ENCODE measurements around the gene AHNAK. TPM values are rescaled to one million over a fixed set of nuclear protein-coding genes. Genes with fewer than 3 reads are reported as not detected.

The AHNAK gene
- total RNA-seq, 1 donor from 2014 or later, result 105 TPM

- Mint-ChIP-seq H3K4me3 (ENCODE audit: low read depth) (no peak overlapping the region), H3K4me1 (ENCODE audit: low read depth) (no peaks in the 10 kb centered on the region), H3K27me3 (ENCODE audit: low read depth) (peaks cover 2% of the 10 kb centered on the region), H3K9me3 (no peaks in the 10 kb centered on the region), H3K36me3 (ENCODE audit: low read depth) (peaks cover 34% of the 10 kb centered on the region), H3K27ac (no peak overlapping the region)
- intact Hi-C loops (cut with micrococcal nuclease), result no loop called here
- no peak for DNase-seq (ENCODE audit: low spot score)
Measured at GRCh38 chr11:62514151-62514550, 32.5 kb downstream of the AHNAK start.

- Mint-ChIP-seq H3K27me3 (ENCODE audit: low read depth) (peaks cover 3% of the 10 kb centered on the region), H3K4me3 (ENCODE audit: low read depth) (no peak overlapping the region), H3K36me3 (ENCODE audit: low read depth) (peaks cover 32% of the 10 kb centered on the region), H3K27ac (no peak overlapping the region), H3K4me1 (ENCODE audit: low read depth) (peaks cover under 1% of the 10 kb centered on the region), H3K9me3 (no peaks in the 10 kb centered on the region)
- intact Hi-C loops (cut with micrococcal nuclease), result no loop called here
- DNase-seq (ENCODE audit: low spot score), result no peak
Measured at GRCh38 chr11:62513626-62514025, 33.0 kb downstream of the AHNAK start.

GRCh38 chr11:62512961-62513360 is 33.6 kb downstream of the AHNAK start:
- Mint-ChIP-seq H3K27ac (no peak overlapping the region), H3K27me3 (ENCODE audit: low read depth) (peaks cover 4% of the 10 kb centered on the region), H3K36me3 (ENCODE audit: low read depth) (peaks cover 25% of the 10 kb centered on the region), H3K9me3 (no peaks in the 10 kb centered on the region), H3K4me1 (ENCODE audit: low read depth) (peaks cover 2% of the 10 kb centered on the region), H3K4me3 (ENCODE audit: low read depth) (no peak overlapping the region)
- intact Hi-C loops (cut with micrococcal nuclease), result no loop called here
- no peak for DNase-seq (ENCODE audit: low spot score)

GRCh38 chr11:62508336-62509058 is 38.1 kb downstream of the AHNAK start:
- H3K27ac Mint-ChIP-seq, result no peak overlapping the region
- H3K4me3 Mint-ChIP-seq (ENCODE audit: low read depth), result no peak overlapping the region
- no peaks in the 10 kb centered on the region for H3K36me3 Mint-ChIP-seq (ENCODE audit: low read depth)
- DNase-seq (ENCODE audit: low spot score), result no peak
- peaks cover 2% of the 10 kb centered on the region for H3K4me1 Mint-ChIP-seq (ENCODE audit: low read depth)
- H3K9me3 Mint-ChIP-seq, result no peaks in the 10 kb centered on the region
- peaks cover 16% of the 10 kb centered on the region for H3K27me3 Mint-ChIP-seq (ENCODE audit: low read depth)
- intact Hi-C loops (cut with micrococcal nuclease), result loop anchor here (5.0 kb wide), 1 partner anchor 49 kb away; no protein-coding TSS in a partner anchor

GRCh38 chr11:62507125-62507422 is 39.5 kb downstream of the AHNAK start:
- H3K4me3 Mint-ChIP-seq (ENCODE audit: low read depth), result no peak overlapping the region
- H3K27me3 Mint-ChIP-seq (ENCODE audit: low read depth), result peaks cover 21% of the 10 kb centered on the region
- H3K27ac Mint-ChIP-seq, result no peak overlapping the region
- intact Hi-C loops (cut with micrococcal nuclease), result loop anchor here (5.0 kb wide), 1 partner anchor 50 kb away; no protein-coding TSS in a partner anchor
- peaks cover 7% of the 10 kb centered on the region for H3K4me1 Mint-ChIP-seq (ENCODE audit: low read depth)
- no peaks in the 10 kb centered on the region for H3K9me3 Mint-ChIP-seq
- DNase-seq (ENCODE audit: low spot score), result no peak
- no peaks in the 10 kb centered on the region for H3K36me3 Mint-ChIP-seq (ENCODE audit: low read depth)

GRCh38 chr11:62506413-62507124 is 40.0 kb downstream of the AHNAK start:
- Mint-ChIP-seq H3K27me3 (ENCODE audit: low read depth) (peaks cover 26% of the 10 kb centered on the region), H3K9me3 (no peaks in the 10 kb centered on the region), H3K4me1 (ENCODE audit: low read depth) (peaks cover 8% of the 10 kb centered on the region), H3K36me3 (ENCODE audit: low read depth) (no peaks in the 10 kb centered on the region), H3K27ac (no peak overlapping the region), H3K4me3 (ENCODE audit: low read depth) (no peak overlapping the region)
- intact Hi-C loops (cut with micrococcal nuclease), result loop anchor here (5.0 kb wide), 1 partner anchor 51 kb away; no protein-coding TSS in a partner anchor
- no peak for DNase-seq (ENCODE audit: low spot score)

GRCh38 chr11:62505440-62506091 is 41.0 kb downstream of the AHNAK start:
- Mint-ChIP-seq H3K36me3 (ENCODE audit: low read depth) (no peaks in the 10 kb centered on the region), H3K4me3 (ENCODE audit: low read depth) (no peak overlapping the region), H3K27ac (no peak overlapping the region), H3K4me1 (ENCODE audit: low read depth) (peaks cover 8% of the 10 kb centered on the region), H3K27me3 (ENCODE audit: low read depth) (peaks cover 31% of the 10 kb centered on the region), H3K9me3 (no peaks in the 10 kb centered on the region)
- no peak for DNase-seq (ENCODE audit: low spot score)
- intact Hi-C loops (cut with micrococcal nuclease), result loop anchor here (5.0 kb wide), 1 partner anchor 52 kb away; no protein-coding TSS in a partner anchor

- no peaks in the 10 kb centered on the region for H3K9me3 Mint-ChIP-seq
Measured at GRCh38 chr11:62505059-62505439, 41.6 kb downstream of the AHNAK start.

GRCh38 chr11:62504158-62504973 is 42.2 kb downstream of the AHNAK start:
- Mint-ChIP-seq H3K36me3 (ENCODE audit: low read depth) (no peaks in the 10 kb centered on the region), H3K4me3 (ENCODE audit: low read depth) (no peak overlapping the region), H3K9me3 (no peaks in the 10 kb centered on the region), H3K27me3 (ENCODE audit: low read depth) (peaks cover 34% of the 10 kb centered on the region), H3K27ac (no peak overlapping the region), H3K4me1 (ENCODE audit: low read depth) (peaks cover 8% of the 10 kb centered on the region)
- intact Hi-C loops (cut with micrococcal nuclease), result no loop called here
- DNase-seq (ENCODE audit: low spot score), result no peak

More at GRCh38 chr11:62505059-62505439, 41.6 kb downstream of the AHNAK start:
- Mint-ChIP-seq H3K4me1 (ENCODE audit: low read depth) (peaks cover 8% of the 10 kb centered on the region), H3K4me3 (ENCODE audit: low read depth) (no peak overlapping the region), H3K36me3 (ENCODE audit: low read depth) (no peaks in the 10 kb centered on the region), H3K27me3 (ENCODE audit: low read depth) (peaks cover 33% of the 10 kb centered on the region), H3K27ac (no peak overlapping the region)
- intact Hi-C loops (cut with micrococcal nuclease), result loop anchor here (5.0 kb wide), 1 partner anchor 52 kb away; no protein-coding TSS in a partner anchor
- DNase-seq (ENCODE audit: low spot score), result no peak

- peaks cover 30% of the 10 kb centered on the region for H3K27me3 Mint-ChIP-seq (ENCODE audit: low read depth)
- no peak overlapping the region for H3K27ac Mint-ChIP-seq
- H3K36me3 Mint-ChIP-seq (ENCODE audit: low read depth), result no peaks in the 10 kb centered on the region
- no peak for DNase-seq (ENCODE audit: low spot score)
- peaks cover 6% of the 10 kb centered on the region for H3K4me1 Mint-ChIP-seq (ENCODE audit: low read depth)
- H3K9me3 Mint-ChIP-seq, result no peaks in the 10 kb centered on the region
- no peak overlapping the region for H3K4me3 Mint-ChIP-seq (ENCODE audit: low read depth)
- intact Hi-C loops (cut with micrococcal nuclease), result no loop called here
Measured at GRCh38 chr11:62502030-62502730, 44.4 kb downstream of the AHNAK start.

- Mint-ChIP-seq H3K9me3 (no peaks in the 10 kb centered on the region), H3K4me3 (ENCODE audit: low read depth) (no peak overlapping the region), H3K36me3 (ENCODE audit: low read depth) (no peaks in the 10 kb centered on the region), H3K4me1 (ENCODE audit: low read depth) (peaks cover 6% of the 10 kb centered on the region), H3K27ac (no peak overlapping the region), H3K27me3 (ENCODE audit: low read depth) (peaks cover 28% of the 10 kb centered on the region)
- DNase-seq (ENCODE audit: low spot score), result no peak
- intact Hi-C loops (cut with micrococcal nuclease), result no loop called here
Measured at GRCh38 chr11:62501432-62501891, 45.1 kb downstream of the AHNAK start.

- no peaks in the 10 kb centered on the region for H3K9me3 Mint-ChIP-seq
- no peak overlapping the region for H3K27ac Mint-ChIP-seq
- no peaks in the 10 kb centered on the region for H3K36me3 Mint-ChIP-seq (ENCODE audit: low read depth)
- peaks cover 27% of the 10 kb centered on the region for H3K27me3 Mint-ChIP-seq (ENCODE audit: low read depth)
- DNase-seq (ENCODE audit: low spot score), result no peak
- no peak overlapping the region for H3K4me3 Mint-ChIP-seq (ENCODE audit: low read depth)
- H3K4me1 Mint-ChIP-seq (ENCODE audit: low read depth), result peaks cover 6% of the 10 kb centered on the region
- intact Hi-C loops (cut with micrococcal nuclease), result no loop called here
Measured at GRCh38 chr11:62500650-62501030, 46.0 kb downstream of the AHNAK start.
